HUDEP-2 (cell line): Measurements from ENCODE around the gene LIPI.
A peak's percentile ranks its signal among the peaks of the same experiment; 100 is the strongest.
"Not testable (repeated sequence)": the region's sequence is repeated elsewhere in the genome, so short reads cannot be mapped to it uniquely, and the experiment has no call there.

Source experiments
- DNase-seq, 76 experiments: peaks; one replicate each; lab custom pipeline; 2025; ENCODE audit not compliant: unreplicated experiment in 76 of 76; lab: John Stamatoyannopoulos, UW

Gene LIPI

GRCh38 chr21:14120091-14120734 is 90.5 kb downstream of the LIPI start:
- peak in 41 of 76 experiments; percentile 3 to 69 (median 27) for DNase-seq

GRCh38 chr21:14119038-14119437 is 91.7 kb downstream of the LIPI start:
- peak in 1 of 76 experiments; percentile 14 for DNase-seq

- DNase-seq: no peak
Observed at GRCh38 chr21:14116080-14116481, 94.7 kb downstream of the LIPI start.

GRCh38 chr21:14115646-14116045 is 95.1 kb downstream of the LIPI start:
- no peak for DNase-seq

GRCh38 chr21:14114251-14114650 is 96.5 kb downstream of the LIPI start:
- DNase-seq: no peak

GRCh38 chr21:14104564-14104963 is 106.2 kb downstream of the LIPI start:
- not testable (repeated sequence) for DNase-seq

GRCh38 chr21:14099570-14099969 is 111.2 kb downstream of the LIPI start:
- no peak for DNase-seq

GRCh38 chr21:14097881-14098499 is 112.8 kb downstream of the LIPI start:
- no peak for DNase-seq

- no peak for DNase-seq
Observed at GRCh38 chr21:14096577-14096976, 114.2 kb downstream of the LIPI start.

GRCh38 chr21:14096172-14096571 is 114.6 kb downstream of the LIPI start:
- no peak for DNase-seq

- no peak for DNase-seq
Observed at GRCh38 chr21:14095056-14095455, 115.7 kb downstream of the LIPI start.

- no peak for DNase-seq
Observed at GRCh38 chr21:14092834-14093560, 117.8 kb downstream of the LIPI start.

GRCh38 chr21:14090184-14090583 is 120.6 kb downstream of the LIPI start:
- DNase-seq: not testable (repeated sequence)

GRCh38 chr21:14088391-14088790 is 122.4 kb downstream of the LIPI start:
- no peak for DNase-seq

GRCh38 chr21:14086553-14086952 is 124.2 kb downstream of the LIPI start:
- no peak for DNase-seq

- no peak for DNase-seq
Observed at GRCh38 chr21:14084701-14085100, 126.1 kb downstream of the LIPI start.

- DNase-seq: no peak
Observed at GRCh38 chr21:14084068-14084501, 126.7 kb downstream of the LIPI start.

- DNase-seq: no peak
Observed at GRCh38 chr21:14080764-14081096, 130.0 kb downstream of the LIPI start.

GRCh38 chr21:14080040-14080763 is 130.6 kb downstream of the LIPI start:
- no peak for DNase-seq

- no peak for DNase-seq
Observed at GRCh38 chr21:14078746-14079375, 131.9 kb downstream of the LIPI start.
